Spleen (tissue), 11 donors: ENCODE data around the gene C10orf88. TPM values are rescaled to one million over a fixed set of nuclear protein-coding genes. Genes with fewer than 3 reads are reported as not detected.

Experiments
- DNase-seq: peaks from one replicate; pipeline ENCODE4 v3.0.0-alpha.2; 2020
- H3K27ac ChIP-seq, 8 donors: fragments of 200-600 bp; sonication (generic) in 7 of 8; 1 replicate in 4 of 8; 2 replicates in 4 of 8; pipeline versions ENCODE4 v1.5.0 to v1.8.0; 2016 to 2021; ENCODE audit warnings: inconsistent platforms in 4 of 8, mild to moderate bottlenecking in 4 of 8, moderate library complexity in 1 of 8
- H3K27me3 ChIP-seq, 7 donors: fragments of 200-600 bp; sonication (generic) in 6 of 7; replicated peaks in 1 of 7; 1 replicate in 4 of 7; 2 replicates in 3 of 7; pipeline versions ENCODE4 v1.5.0 to v1.8.0; 2016 to 2021; ENCODE audit warnings: inconsistent platforms in 3 of 7, mild to moderate bottlenecking in 1 of 7
- H3K36me3 ChIP-seq, 6 donors: fragments of 200-600 bp; sonication (generic) in 5 of 6; 1 replicate in 4 of 6; 2 replicates in 2 of 6; pipeline versions ENCODE4 v1.5.0 to v1.8.0; 2016 to 2021; ENCODE audit warnings: inconsistent platforms in 2 of 6
- H3K4me1 ChIP-seq, 6 donors: fragments of 200-600 bp; sonication (generic) in 5 of 6; 1 replicate in 3 of 6; 2 replicates in 3 of 6; pipeline versions ENCODE4 v1.5.0 to v1.8.0; 2016 to 2021; ENCODE audit warnings: inconsistent platforms in 3 of 6
- H3K4me3 ChIP-seq, 8 donors: fragments of 200-600 bp; sonication (generic) in 7 of 8; 1 replicate in 4 of 8; 2 replicates in 4 of 8; pipeline versions ENCODE4 v1.5.0 to v1.8.0; 2016 to 2021; ENCODE audit warnings: inconsistent platforms in 4 of 8, mild to moderate bottlenecking in 4 of 8, moderate library complexity in 2 of 8
- H3K9me3 ChIP-seq, 8 donors: fragments of 200-600 bp; sonication (generic) in 7 of 8; 1 replicate in 4 of 8; 2 replicates in 4 of 8; pipeline versions ENCODE4 v1.5.0 to v1.8.0; 2016 to 2021; ENCODE audit warnings: inconsistent platforms in 4 of 8
- CTCF ChIP-seq, 11 experiments: fragments of 200-600 bp in 7 of 11; fragments of 450-650 bp in 4 of 11; sonication (generic) in 4 of 11; IDR thresholded peaks in 8 of 11; conservative IDR thresholded peaks in 3 of 11; 1 replicate in 7 of 11; 2 replicates in 4 of 11; pipeline versions ENCODE4 v1.4.0 to v1.8.0; 2016 to 2021; ENCODE audit warnings: antibody characterized with exemption in 11 of 11, inconsistent platforms in 4 of 11, mild to moderate bottlenecking in 1 of 11
- POLR2A ChIP-seq, 3 donors: fragments of 450-650 bp; IDR thresholded peaks; one replicate each; pipeline ENCODE4 v1.5.1; 2017; ENCODE audit warnings: antibody characterized with exemption in 3 of 3, mild to moderate bottlenecking in 1 of 3
- POLR2AphosphoS5 ChIP-seq, 3 donors: sonication (generic); formaldehyde crosslinking; IDR thresholded peaks; one replicate each; pipeline ENCODE4 v1.5.1; 2017; ENCODE audit warnings: antibody characterized with exemption in 3 of 3
- WGBS, 5 donors: extraction: QIAGEN DNeasy Blood & Tissue Kit in 3 of 5; methylation state at CpG; one replicate each; pipeline versions ENCODE4 v1.1.5 to v1.1.7; 2013 to 2018; 5-methylcytosine and 5-hydroxymethylcytosine counted together
- intact Hi-C: fragments of 100-400 bp; cut with DNase I; formaldehyde crosslinking; loops from one replicate; pipeline ENCODE4 v1.15.0; 2023; ENCODE audit warnings: low total_unique reads
- polyA plus RNA-seq, 3 donors: library from polyadenylated mRNA; stranded (reverse); fragments of 200-250 nt; gene quantifications; one replicate each; pipeline ENCODE4 v1.2.1, GENCODE V29; 2013
- total RNA-seq, 7 donors: library from RNA; depleted of rRNA in 3 of 7; stranded (reverse); fragments of >200 nt in 3 of 7; fragmentation: NEBNext Ultra II Directional in 4 of 7; extraction: Animal tissue kit (Norgen Biotek cat#: 25700) in 4 of 7; gene quantifications; one replicate each; pipeline versions ENCODE4 v1.1.0 to v1.2.1, GENCODE V29; 2016 to 2021
- donor health status: healthy with polysubstance abuse.
- donor health status: DM: no; HTN: no; CAD: no; lungs with moderate emphysema.
- donor health status: DM: no; HTN: no; CAD: no.
- donor health status: Bipolar disorder and iron deficiency.
- donor health status: healthy.
- donor health status: DM: no; HTN: no; CAD: no.
- donor health status: DM: yes; HTN: yes; CAD: no.

C10orf88 gene
- total and polyA plus RNA-seq, 10 donors: 4.7 to 10.2 (median 7.0) TPM

GRCh38 chr10:122966879-122967278 lies 12.9 kb upstream of the C10orf88 start:
- H3K4me3 ChIP-seq: no peak overlapping the region
- H3K27ac ChIP-seq: no peak overlapping the region
- H3K36me3 ChIP-seq: no peaks in the 10 kb centered on the region
- DNase-seq: no peak
- TF ChIP-seq POLR2AphosphoS5 (IDR thresholded peaks at IDR 0.05) (no peak), CTCF (IDR thresholded peaks at IDR 0.05 in 8 of 11, conservative IDR thresholded peaks at IDR 0.05 in 3 of 11) (no peak), POLR2A (IDR thresholded peaks at IDR 0.05) (no peak)
- intact Hi-C loops: no loop called here
- H3K27me3 ChIP-seq: no peaks in the 10 kb centered on the region
- H3K4me1 ChIP-seq: no peaks in the 10 kb centered on the region
- peaks cover 0 to 56% (median 34%) of the 10 kb centered on the region in 8 donors for H3K9me3 ChIP-seq

GRCh38 chr10:122962405-122962804 lies 8.4 kb upstream of the C10orf88 start:
- Histone ChIP-seq H3K4me3 (no peak overlapping the region), H3K27ac (no peak overlapping the region), H3K27me3 (no peaks in the 10 kb centered on the region), H3K36me3 (no peaks in the 10 kb centered on the region), H3K9me3 (peaks cover 0 to 36% (median 17%) of the 10 kb centered on the region in 8 donors), H3K4me1 (no peaks in the 10 kb centered on the region)
- DNase-seq: no peak
- no peak for TF ChIP-seq POLR2AphosphoS5 (IDR thresholded peaks at IDR 0.05)
- TF ChIP-seq POLR2A (IDR thresholded peaks at IDR 0.05): no peak
- no peak for TF ChIP-seq CTCF (IDR thresholded peaks at IDR 0.05 in 8 of 11, conservative IDR thresholded peaks at IDR 0.05 in 3 of 11)
- intact Hi-C loops: no loop called here
- 60 to 75% (median 65%) methylated on average over 3 of the region's 3 CpGs for WGBS, 5 donors

GRCh38 chr10:122957474-122957873 lies 3.4 kb upstream of the C10orf88 start:
- Histone ChIP-seq H3K4me1 (peaks cover 8 to 20% (median 15%) of the 10 kb centered on the region in 6 donors), H3K9me3 (peaks cover 0 to 7% (median 2%) of the 10 kb centered on the region in 8 donors), H3K27me3 (no peaks in the 10 kb centered on the region), H3K4me3 (no peak overlapping the region), H3K27ac (no peak overlapping the region), H3K36me3 (no peaks in the 10 kb centered on the region)
- TF ChIP-seq CTCF (IDR thresholded peaks at IDR 0.05 in 8 of 11, conservative IDR thresholded peaks at IDR 0.05 in 3 of 11) (no peak), POLR2A (IDR thresholded peaks at IDR 0.05) (no peak), POLR2AphosphoS5 (IDR thresholded peaks at IDR 0.05) (no peak)
- no peak for DNase-seq
- whole genome bisulfite sequencing, 5 donors: 83 to 88% (median 85%) methylated on average over 5 of the region's 5 CpGs
- intact Hi-C loops: loop anchor here (10.0 kb wide), 1 partner anchor 197 kb away; the partner anchor contains the start of gene BUB3

- H3K27me3 ChIP-seq: no peaks in the 10 kb centered on the region
- intact Hi-C loops: loop anchor here (10.0 kb wide), 1 partner anchor 199 kb away; the partner anchor contains the start of gene BUB3
- H3K9me3 ChIP-seq: peaks cover 0 to 7% (median 2%) of the 10 kb centered on the region in 8 donors
- no peak for DNase-seq
- peaks cover 11 to 35% (median 24%) of the 10 kb centered on the region in 6 donors for H3K4me1 ChIP-seq
- H3K27ac ChIP-seq: no peak overlapping the region
- H3K4me3 ChIP-seq: no peak overlapping the region
- H3K36me3 ChIP-seq: no peaks in the 10 kb centered on the region
- 88 to 98% (median 95%) methylated on average over 1 of the region's 1 CpG for WGBS, 5 donors
- no peak for TF ChIP-seq POLR2AphosphoS5 (IDR thresholded peaks at IDR 0.05)
- no peak for TF ChIP-seq POLR2A (IDR thresholded peaks at IDR 0.05)
- TF ChIP-seq CTCF (IDR thresholded peaks at IDR 0.05 in 8 of 11, conservative IDR thresholded peaks at IDR 0.05 in 3 of 11): no peak
Measured at GRCh38 chr10:122955892-122956291, 1.9 kb upstream of the C10orf88 start.
